ENCODE results near the gene EDN3. TPM values are rescaled to one million over a fixed set of nuclear protein-coding genes. Genes with fewer than 3 reads are reported as not detected.

EDN3 gene
- total and polyA plus RNA-seq, 4 donors = 0.12 to 3.6 (median 0.31) TPM

DNA sequence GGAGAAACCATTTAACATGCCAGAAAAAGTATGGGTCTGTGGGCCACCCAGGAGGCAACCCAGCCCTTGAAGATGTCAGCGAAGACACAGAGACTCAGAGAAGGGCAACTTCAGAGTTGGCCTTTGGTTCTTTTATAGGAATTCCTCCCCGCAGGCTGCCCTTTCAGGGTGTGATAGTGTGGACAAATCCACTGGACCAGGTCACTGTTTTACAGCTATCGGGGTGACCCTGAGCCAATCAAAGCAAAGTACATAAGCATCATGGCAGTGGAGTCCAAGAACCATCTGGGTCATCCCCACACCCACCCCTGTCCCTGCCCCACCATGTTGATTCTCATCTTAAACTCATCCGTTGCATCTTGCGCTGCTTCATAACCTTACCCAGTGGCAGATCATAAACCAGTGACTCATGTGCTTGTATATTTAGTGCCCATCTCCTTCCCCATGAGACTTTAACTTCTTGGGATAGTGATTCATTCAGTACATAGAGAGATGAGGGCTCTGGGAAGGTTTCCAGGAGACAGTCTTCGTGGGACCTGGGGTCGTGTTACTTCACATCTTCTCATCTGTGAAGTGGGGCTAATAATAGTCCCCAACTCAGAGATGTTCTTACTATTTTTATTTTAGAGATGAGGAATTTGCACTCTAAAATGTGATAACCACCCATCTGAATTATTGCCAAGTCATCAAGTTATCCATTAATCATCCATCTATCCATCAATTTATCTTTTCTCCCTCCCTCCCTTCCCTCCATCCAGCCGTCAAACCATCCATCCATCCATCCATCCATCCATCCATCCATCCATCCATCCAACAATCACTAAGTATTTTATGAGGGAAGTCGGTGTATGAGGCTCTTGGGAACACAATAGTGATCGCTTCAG is 51.0 kb downstream of the EDN3 start:
- H3K27ac ChIP-seq (ENCODE audit: low read depth in 1 of 2, low read length in 1 of 2) = no peak overlapping the region
- 87 to 94% methylated on average over 10 of the region's 10 CpGs for WGBS, 2 donors
- TF ChIP-seq CTCF (IDR thresholded peaks at IDR 0.05; ENCODE audit: control extremely low read depth, extremely low read depth) = no peak
- DNase-seq (no peak), ATAC-seq (ENCODE audit: insufficient read depth, low FRiP score) (no peak)
- no peaks in the 10 kb centered on the region for H3K36me3 ChIP-seq (ENCODE audit: control insufficient read depth in 4 of 4, insufficient read depth in 4 of 4, low read length in 4 of 4)
- H3K4me1 ChIP-seq (ENCODE audit: control insufficient read depth in 5 of 5, insufficient read depth in 5 of 5, low read length in 5 of 5) = peaks cover 0 to 5% (median 0%) of the 10 kb centered on the region in 5 donors
- no peak overlapping the region for H3K4me3 ChIP-seq
- no peaks in the 10 kb centered on the region for H3K9me3 ChIP-seq (ENCODE audit: control insufficient read depth in 4 of 4, insufficient read depth in 3 of 4, low read length in 3 of 4)
- no peak overlapping the region for H3K9ac ChIP-seq (ENCODE audit: insufficient read depth in 1 of 2, low read length in 2 of 2)
- H3K27me3 ChIP-seq (ENCODE audit: control insufficient read depth in 3 of 3, insufficient read depth in 3 of 3, low read length in 2 of 3) = no peaks in the 10 kb centered on the region

DNA sequence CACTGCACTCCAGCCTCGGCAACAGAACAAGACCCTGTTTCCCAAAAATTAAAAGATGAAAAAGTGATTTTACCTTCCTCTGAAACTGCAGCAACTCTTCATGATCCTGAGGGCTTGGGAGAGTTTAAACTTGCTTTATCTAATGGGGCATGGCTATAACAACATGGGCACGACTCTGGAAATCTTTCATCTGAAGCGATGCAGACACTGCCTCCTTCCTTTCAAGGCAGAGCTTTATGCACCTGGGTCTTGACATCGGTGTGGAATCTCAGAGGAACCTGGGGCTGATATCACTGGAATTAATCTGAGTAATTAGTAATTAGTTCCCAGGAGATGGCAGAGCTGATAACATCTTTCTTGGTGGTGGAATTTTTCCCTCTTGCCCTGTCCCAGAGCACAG is 52.1 kb downstream of the EDN3 start:
- ATAC-seq (ENCODE audit: insufficient read depth, low FRiP score) (no peak), DNase-seq (no peak)
- Histone ChIP-seq H3K9me3 (ENCODE audit: control insufficient read depth in 4 of 4, insufficient read depth in 3 of 4, low read length in 3 of 4) (peaks cover 0 to 2% (median 0%) of the 10 kb centered on the region in 4 donors), H3K27me3 (ENCODE audit: control insufficient read depth in 3 of 3, insufficient read depth in 3 of 3, low read length in 2 of 3) (no peaks in the 10 kb centered on the region), H3K4me1 (ENCODE audit: control insufficient read depth in 5 of 5, insufficient read depth in 5 of 5, low read length in 5 of 5) (peaks cover 0 to 7% (median 0%) of the 10 kb centered on the region in 5 donors), H3K36me3 (ENCODE audit: control insufficient read depth in 4 of 4, insufficient read depth in 4 of 4, low read length in 4 of 4) (no peaks in the 10 kb centered on the region), H3K4me3 (no peak overlapping the region), H3K27ac (ENCODE audit: low read depth in 1 of 2, low read length in 1 of 2) (no peak overlapping the region), H3K9ac (ENCODE audit: insufficient read depth in 1 of 2, low read length in 2 of 2) (no peak overlapping the region)
- 86 to 89% methylated on average over 4 of the region's 4 CpGs for WGBS, 2 donors
- TF ChIP-seq CTCF (IDR thresholded peaks at IDR 0.05; ENCODE audit: control extremely low read depth, extremely low read depth) = no peak

- no peaks in the 10 kb centered on the region for H3K27me3 ChIP-seq (ENCODE audit: control insufficient read depth in 3 of 3, insufficient read depth in 3 of 3, low read length in 2 of 3)
- no peak for ATAC-seq (ENCODE audit: insufficient read depth, low FRiP score)
- 94 to 97% methylated on average over 9 of the region's 9 CpGs for WGBS, 2 donors
- no peak for TF ChIP-seq CTCF (IDR thresholded peaks at IDR 0.05; ENCODE audit: control extremely low read depth, extremely low read depth)
- peaks cover 0 to 2% (median 0%) of the 10 kb centered on the region in 4 donors for H3K9me3 ChIP-seq (ENCODE audit: control insufficient read depth in 4 of 4, insufficient read depth in 3 of 4, low read length in 3 of 4)
- H3K27ac ChIP-seq (ENCODE audit: low read depth in 1 of 2, low read length in 1 of 2) = no peak overlapping the region
- DNase-seq = no peak
- peaks cover 0 to 7% (median 0%) of the 10 kb centered on the region in 5 donors for H3K4me1 ChIP-seq (ENCODE audit: control insufficient read depth in 5 of 5, insufficient read depth in 5 of 5, low read length in 5 of 5)
- H3K4me3 ChIP-seq = no peak overlapping the region
- H3K36me3 ChIP-seq (ENCODE audit: control insufficient read depth in 4 of 4, insufficient read depth in 4 of 4, low read length in 4 of 4) = no peaks in the 10 kb centered on the region
- no peak overlapping the region for H3K9ac ChIP-seq (ENCODE audit: insufficient read depth in 1 of 2, low read length in 2 of 2)
These were observed 52.6 kb downstream of the EDN3 start for GRCh38 chr20:59352990-59353389.
